Astrocyte of the hippocampus (primary cell): ENCODE measurements around the gene RNF40.

ENCODE experiments used
- DNase-seq: peaks from one replicate; pipeline ENCODE4 v3.0.0; 2011; ENCODE audit warnings: low read depth, low spot score

The RNF40 gene

GRCh38 chr16:30761928-30762902 is at the start of gene RNF40, which contains the start of gene CFAP119:
Gene RNF40, plus strand, starts transcription at chr16:30762322. Its CDS starts 224 bp downstream, at chr16:30762546.
Gene CFAP119, minus strand, starts transcription at chr16:30762062. Its CDS starts 314 bp downstream, at chr16:30761748.
- DNase-seq: peak; percentile 99

- no peak for DNase-seq
These were observed 46.2 kb upstream of the RNF40 start for GRCh38 chr16:30715750-30716445.

- no peak for DNase-seq
These were observed 42.0 kb upstream of the RNF40 start for GRCh38 chr16:30720086-30720485.

- no peak for DNase-seq
These were observed 41.4 kb upstream of the RNF40 start for GRCh38 chr16:30720694-30721093.

GRCh38 chr16:30721167-30721566 is 41.0 kb upstream of the RNF40 start:
- no peak for DNase-seq

- no peak for DNase-seq
These were observed 40.5 kb upstream of the RNF40 start for GRCh38 chr16:30721606-30722005.

- no peak for DNase-seq
These were observed 39.7 kb upstream of the RNF40 start for GRCh38 chr16:30722443-30722842.

- DNase-seq: no peak
These were observed 39.2 kb upstream of the RNF40 start for GRCh38 chr16:30722916-30723315.

GRCh38 chr16:30723725-30724355 is 38.3 kb upstream of the RNF40 start:
- DNase-seq: no peak

- DNase-seq: no peak
These were observed 37.3 kb upstream of the RNF40 start for GRCh38 chr16:30724641-30725417.

GRCh38 chr16:30725418-30725792 is 36.7 kb upstream of the RNF40 start:
- DNase-seq: no peak

- no peak for DNase-seq
These were observed 33.8 kb upstream of the RNF40 start for GRCh38 chr16:30728321-30728720.

- DNase-seq: no peak
These were observed 33.0 kb upstream of the RNF40 start for GRCh38 chr16:30728899-30729672.

- peak; percentile 32 for DNase-seq
These were observed 30.7 kb upstream of the RNF40 start for GRCh38 chr16:30731411-30731810.

- no peak for DNase-seq
These were observed 24.9 kb upstream of the RNF40 start for GRCh38 chr16:30736995-30737793.

GRCh38 chr16:30737794-30738648 is 24.1 kb upstream of the RNF40 start:
- no peak for DNase-seq

GRCh38 chr16:30738984-30739951 is 22.9 kb upstream of the RNF40 start:
- no peak for DNase-seq
